AG09309 (cell line): ENCODE measurements around the gene TRIM17.

ENCODE experiments used
- DNase-seq: peaks from one replicate; pipeline ENCODE4 v3.0.0-alpha.2; 2010; ENCODE audit warnings: low read depth
- H3K4me3 ChIP-seq: 2 replicates; pipeline ENCODE4 v1.5.1; 2011; ENCODE audit warnings: mild to moderate bottlenecking, low read depth, low read length, moderate library complexity; ENCODE audit not compliant: control insufficient read depth
- TF ChIP-seq, protein P1 (sequence below): IDR thresholded peaks from 2 replicates; pipeline ENCODE4 v1.5.1; 2011; ENCODE audit warnings: mild to moderate bottlenecking, low read depth, low read length, inconsistent platforms; ENCODE audit not compliant: insufficient read depth, control insufficient read depth; ENCODE audit errors: missing control alignments

The TRIM17 gene

DNA sequence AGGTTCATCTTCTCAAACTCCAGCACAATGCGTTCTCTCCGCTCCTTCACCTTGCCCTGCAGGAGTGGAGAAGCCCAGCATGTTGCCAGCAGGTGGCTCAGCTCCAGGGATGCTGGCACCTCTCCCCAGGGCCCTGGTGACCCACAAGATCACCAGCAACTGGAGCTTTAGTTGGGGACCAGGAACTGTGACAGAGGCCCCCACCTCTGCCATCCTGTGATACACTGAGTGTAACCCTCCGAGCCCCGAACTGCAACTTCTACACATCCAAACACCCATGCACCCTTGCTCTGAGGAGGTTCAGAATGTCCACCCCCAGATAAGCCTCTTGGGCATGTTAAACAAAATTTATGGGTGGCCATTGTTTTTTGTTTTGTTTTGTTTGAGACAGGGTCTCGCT is 5.5 kb downstream of the TRIM17 start:
- TF ChIP-seq, protein P1, sequence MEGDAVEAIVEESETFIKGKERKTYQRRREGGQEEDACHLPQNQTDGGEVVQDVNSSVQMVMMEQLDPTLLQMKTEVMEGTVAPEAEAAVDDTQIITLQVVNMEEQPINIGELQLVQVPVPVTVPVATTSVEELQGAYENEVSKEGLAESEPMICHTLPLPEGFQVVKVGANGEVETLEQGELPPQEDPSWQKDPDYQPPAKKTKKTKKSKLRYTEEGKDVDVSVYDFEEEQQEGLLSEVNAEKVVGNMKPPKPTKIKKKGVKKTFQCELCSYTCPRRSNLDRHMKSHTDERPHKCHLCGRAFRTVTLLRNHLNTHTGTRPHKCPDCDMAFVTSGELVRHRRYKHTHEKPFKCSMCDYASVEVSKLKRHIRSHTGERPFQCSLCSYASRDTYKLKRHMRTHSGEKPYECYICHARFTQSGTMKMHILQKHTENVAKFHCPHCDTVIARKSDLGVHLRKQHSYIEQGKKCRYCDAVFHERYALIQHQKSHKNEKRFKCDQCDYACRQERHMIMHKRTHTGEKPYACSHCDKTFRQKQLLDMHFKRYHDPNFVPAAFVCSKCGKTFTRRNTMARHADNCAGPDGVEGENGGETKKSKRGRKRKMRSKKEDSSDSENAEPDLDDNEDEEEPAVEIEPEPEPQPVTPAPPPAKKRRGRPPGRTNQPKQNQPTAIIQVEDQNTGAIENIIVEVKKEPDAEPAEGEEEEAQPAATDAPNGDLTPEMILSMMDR: no peak
- H3K4me3 ChIP-seq: no peak overlapping the region
- DNase-seq: no peak

DNA sequence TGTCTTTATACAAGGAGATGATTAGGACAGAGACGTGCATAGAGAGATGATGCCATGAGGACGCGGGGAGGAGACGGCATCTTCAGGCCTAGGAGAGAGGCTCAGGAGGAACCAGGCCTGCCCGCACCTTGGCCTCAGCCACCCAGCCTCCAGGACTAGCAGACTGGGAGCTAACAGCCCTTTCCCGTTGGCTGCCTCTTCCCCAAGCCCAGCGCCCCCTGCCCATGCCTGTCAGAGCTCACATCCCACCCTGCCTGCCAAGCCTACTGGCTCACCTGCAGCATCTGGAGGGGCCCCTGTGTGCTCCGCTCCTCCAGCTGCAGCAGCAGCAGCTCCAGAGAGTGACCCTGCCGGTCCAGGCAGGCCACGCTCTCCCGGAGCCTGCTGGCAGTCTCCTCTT is 6.0 kb downstream of the TRIM17 start:
- H3K4me3 ChIP-seq: no peak overlapping the region
- TF ChIP-seq, protein P1: no peak
- DNase-seq: no peak

DNA sequence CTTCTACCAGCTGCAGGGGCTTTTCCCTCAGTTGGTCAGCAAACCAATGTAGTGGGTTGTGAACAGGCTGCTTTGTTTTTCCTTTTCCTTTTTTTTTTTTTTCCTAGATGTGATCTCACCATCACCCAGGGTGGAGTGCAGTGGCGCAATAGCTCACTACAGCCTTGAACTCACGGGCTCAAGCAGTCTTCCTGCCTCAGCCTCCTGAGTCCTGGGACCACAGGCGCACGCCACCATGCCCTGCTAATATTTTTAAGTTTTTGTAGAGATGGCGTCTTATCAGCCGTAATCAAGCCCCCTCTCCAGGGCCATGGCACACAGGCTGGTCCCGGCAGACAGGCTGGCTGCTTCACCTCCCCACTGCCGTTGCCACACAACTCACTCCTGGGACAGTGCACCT is 6.6 kb downstream of the TRIM17 start:
- TF ChIP-seq, protein P1: no peak

DNA sequence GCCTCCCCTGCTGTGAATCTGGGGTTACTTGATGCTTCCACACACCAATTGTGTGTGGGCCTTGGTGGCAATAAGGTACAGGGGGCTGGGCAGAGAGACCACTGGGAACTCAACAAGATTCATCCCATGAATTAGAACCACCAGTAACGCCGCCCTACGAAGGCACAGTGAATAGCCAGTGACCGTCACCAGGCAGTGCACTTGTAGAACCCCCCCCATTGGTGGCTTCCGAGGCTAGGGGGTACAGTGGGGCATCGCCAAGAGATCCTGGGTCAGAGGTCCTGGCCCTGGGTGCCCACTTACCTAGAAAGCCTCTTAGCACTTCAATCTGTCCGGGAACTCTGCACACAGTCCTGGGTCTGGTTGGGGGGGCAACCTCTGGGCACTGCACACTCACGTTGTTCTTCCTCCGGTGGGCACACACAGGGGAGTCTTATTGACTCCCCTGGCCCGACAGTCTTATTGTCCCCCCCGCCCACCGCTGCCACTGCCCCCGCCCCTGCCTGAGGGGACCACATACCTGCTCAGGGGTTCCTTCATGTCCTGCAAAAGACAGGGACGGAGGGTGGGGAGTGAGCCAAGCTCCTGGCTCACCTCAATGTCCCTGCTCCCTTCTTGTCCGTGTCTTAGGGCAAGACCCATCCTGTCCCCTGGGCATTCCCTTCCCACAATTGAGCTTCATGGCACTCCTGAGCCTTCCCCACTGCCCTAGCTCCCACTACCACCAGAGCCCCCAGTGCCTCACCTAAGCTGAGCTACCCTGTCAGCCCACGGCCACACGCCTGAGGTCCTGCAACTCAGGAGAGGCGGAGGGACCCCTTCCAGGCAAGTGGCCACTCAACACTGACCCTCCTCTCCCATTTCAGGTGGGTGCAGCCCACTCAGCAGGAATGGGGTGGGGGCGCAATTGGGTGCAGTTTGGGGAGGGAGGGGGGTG is 7.5 kb downstream of the TRIM17 start:
- no peak for DNase-seq
- H3K4me3 ChIP-seq: no peak overlapping the region
- TF ChIP-seq, protein P1: no peak

More for the DNA sequence above, 6.6 kb downstream of the TRIM17 start:
- H3K4me3 ChIP-seq: no peak overlapping the region
- DNase-seq: no peak

DNA sequence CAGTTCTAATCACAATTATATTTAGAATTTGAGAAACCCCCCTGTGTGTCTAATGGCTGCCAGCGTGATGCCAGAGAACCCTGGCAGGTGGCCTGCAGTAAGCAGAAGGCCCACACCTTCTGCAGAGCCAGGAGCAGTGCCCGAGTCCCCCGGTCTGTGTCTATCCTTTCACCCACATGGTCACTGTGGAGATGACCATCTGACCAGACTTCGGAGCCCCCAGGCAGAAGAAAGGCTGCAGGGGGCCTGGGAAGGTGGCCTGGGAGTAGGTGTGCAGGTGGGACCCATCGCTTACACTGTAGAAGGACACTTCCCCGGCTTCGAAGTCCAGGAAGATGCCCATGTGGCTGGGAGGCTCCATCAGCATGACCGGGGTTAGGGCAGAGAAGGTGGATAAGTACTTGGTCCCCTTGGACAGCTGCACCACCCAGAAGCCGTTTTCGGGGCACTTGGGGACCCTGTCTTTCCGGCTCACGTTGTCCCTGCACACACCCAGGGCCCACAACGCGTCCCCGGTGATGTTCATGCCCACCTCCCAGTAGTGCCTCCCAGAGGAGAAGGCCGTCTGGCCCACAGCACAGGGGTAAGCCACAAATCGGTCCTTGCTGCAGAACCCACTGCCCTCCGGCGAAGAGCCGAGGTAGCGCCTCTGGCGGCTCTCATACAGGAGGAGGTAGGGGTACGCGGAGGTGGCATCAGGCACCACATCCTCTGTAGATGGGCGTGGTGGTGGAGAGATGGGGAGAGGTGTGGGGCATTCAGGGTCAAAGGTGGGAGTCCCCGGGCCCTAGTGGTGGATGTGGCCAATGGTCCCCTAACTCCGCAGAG is 8.4 kb downstream of the TRIM17 start:
- TF ChIP-seq, protein P1: no peak
- DNase-seq: no peak
- peak overlapping the region; percentile 64 for H3K4me3 ChIP-seq

DNA sequence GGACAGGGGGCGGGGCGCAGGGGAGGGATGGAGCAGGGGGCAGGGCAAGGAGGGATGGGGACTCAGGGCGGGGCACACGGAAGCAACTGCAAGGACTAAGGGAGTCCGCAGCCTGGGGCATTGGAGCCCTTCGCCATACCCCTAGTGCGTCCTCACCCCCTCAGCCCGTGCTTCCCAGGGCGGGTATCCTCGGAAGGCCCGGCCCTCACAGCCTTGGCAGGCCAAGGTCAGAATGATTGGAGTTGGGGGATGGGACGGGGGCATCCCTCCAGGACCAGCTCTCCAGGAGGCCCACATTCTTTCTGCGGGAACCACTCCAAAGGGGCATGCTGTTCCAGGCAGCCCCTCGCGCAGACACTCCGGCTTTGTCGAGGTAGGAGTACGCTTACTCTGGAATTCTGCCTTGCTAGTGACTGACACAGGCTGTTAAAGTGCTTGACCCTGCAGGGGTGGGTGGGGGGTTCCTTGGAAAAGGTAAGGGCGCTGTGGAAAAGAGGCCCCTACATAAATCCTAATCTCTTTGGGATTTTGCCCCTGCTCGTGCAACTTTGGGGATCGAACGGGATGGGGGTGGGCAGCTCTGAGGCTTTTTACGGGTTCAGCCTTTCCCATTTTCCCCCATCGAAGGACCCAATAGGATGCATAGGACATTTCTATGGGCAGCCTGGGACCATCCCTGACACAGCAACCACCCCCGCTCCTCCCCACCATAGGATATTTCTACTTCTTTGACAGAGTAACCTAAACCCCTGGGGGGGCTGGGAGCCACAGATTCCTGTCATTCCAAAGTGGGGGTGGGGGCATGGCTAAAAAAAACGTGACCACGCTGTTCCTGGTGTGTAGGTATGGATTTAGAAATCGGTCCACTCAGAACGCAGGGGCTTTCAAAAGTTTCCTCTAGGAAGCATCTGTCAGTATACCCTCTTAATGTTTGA is 9.3 kb downstream of the TRIM17 start:
- no peak for DNase-seq
- peak overlapping the region; percentile 64 for H3K4me3 ChIP-seq
- TF ChIP-seq, protein P1: no peak
